Left ventricle myocardium superior (tissue), 1 donor: ENCODE measurements around the gene GRID1. TPM values are rescaled to one million over a fixed set of nuclear protein-coding genes. Genes with fewer than 3 reads are reported as not detected.
"Not testable (repeated sequence)": the region's sequence is repeated elsewhere in the genome, so short reads cannot be mapped to it uniquely, and the experiment has no call there.

Experiments used
- ATAC-seq: fragments of 200-7000 bp; cut with Tn5 transposase; one replicate; pipeline ENCODE4 v1.9.1; 2020; ENCODE audit warnings: mild to moderate bottlenecking, moderate library complexity
- DNase-seq: peaks from one replicate; pipeline ENCODE4 v3.0.0-alpha.2; 2020
- intact Hi-C: fragments of 100-400 bp; cut with micrococcal nuclease; formaldehyde crosslinking; loops from one replicate; pipeline ENCODE4 v1.11.0; 2022
- total RNA-seq: library from RNA; stranded (reverse); fragmentation: NEBNext Ultra II Directional; extraction: Animal tissue kit (Norgen Biotek cat#: 25700); gene quantifications from one replicate; pipeline ENCODE4 v1.2.1, GENCODE V29; 2021
- donor health status: DM: no; HTN: yes; CAD: no; lungs with severe emphysema.

GRID1 gene
- total RNA-seq, 1 donor from 2014 or later, result 2.4 TPM

- intact Hi-C loops, result no loop called here
- DNase-seq (no peak), ATAC-seq (no peak)
Observed at GRCh38 chr10:86127274-86127819, 239.2 kb downstream of the GRID1 start.

- DNase-seq (no peak), ATAC-seq (no peak)
- intact Hi-C loops, result no loop called here
Observed at GRCh38 chr10:86124734-86125133, 241.9 kb downstream of the GRID1 start.

DNA sequence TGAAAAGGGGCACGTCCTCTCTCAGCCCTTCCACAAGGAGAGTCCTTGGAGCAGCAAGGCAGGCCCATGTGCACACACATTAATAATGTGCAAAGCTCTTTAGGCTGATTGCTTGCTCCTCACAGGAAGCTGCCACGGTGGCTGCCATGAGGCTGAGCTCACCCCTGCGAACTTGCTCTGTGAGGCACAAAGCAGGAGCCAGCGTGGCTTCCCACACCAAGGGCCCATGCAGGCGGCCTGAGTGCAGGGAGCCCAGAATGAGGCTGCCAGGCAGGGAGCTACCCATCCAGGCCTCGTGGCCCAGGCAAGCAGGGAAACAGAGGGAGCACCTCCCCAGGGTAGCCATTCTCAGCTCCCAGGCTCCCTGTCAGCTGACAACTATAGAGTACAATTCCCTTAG, 242.9 kb downstream of the GRID1 start:
- ATAC-seq (no peak), DNase-seq (no peak)
- intact Hi-C loops, result no loop called here

DNA sequence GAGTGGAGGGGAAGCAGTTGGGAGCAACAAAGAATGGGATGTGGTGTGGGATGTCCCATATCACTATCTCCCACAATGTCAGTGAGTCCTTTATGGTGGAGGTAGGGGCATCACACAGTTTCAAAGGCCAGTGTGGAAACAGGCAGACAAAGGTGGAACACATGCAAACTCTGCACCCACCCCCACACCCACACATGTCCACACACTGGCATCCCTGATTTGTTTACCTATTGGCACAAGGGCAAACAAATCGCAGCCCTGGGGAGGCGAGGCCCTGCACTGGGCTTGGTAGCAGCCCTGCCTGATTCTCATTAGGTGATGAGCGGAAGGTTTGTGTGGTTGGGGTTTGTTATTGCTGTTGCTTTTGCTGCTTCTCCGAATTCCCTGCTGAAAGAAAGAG, 243.3 kb downstream of the GRID1 start:
- intact Hi-C loops, result no loop called here
- no peak for ATAC-seq

DNA sequence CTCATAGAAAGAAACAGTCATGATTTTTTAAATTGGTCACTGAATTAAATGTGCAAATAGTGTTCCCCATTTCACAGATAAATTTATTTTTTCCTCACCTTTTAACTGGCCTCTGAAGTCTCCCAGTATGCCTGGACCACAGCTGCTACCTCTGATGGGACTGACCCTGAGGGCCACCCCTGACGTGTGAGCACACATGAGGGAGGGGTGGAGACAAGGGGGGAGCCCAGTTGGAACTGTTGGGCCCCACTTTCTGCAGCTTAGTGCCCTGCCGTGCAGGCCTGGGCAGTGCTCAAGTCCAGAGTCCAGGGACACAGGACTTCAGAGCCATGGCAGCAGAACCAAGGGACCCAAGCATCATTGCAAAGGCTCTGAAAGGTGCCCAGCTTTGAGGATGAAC, 243.9 kb downstream of the GRID1 start:
- DNase-seq, result no peak
- ATAC-seq, result no peak
- intact Hi-C loops, result no loop called here

More for the DNA sequence above, 243.3 kb downstream of the GRID1 start:
- no peak for DNase-seq

GRCh38 chr10:86121200-86121599, 245.4 kb downstream of the GRID1 start:
- ATAC-seq, result no peak
- DNase-seq, result no peak
- intact Hi-C loops, result no loop called here

DNA sequence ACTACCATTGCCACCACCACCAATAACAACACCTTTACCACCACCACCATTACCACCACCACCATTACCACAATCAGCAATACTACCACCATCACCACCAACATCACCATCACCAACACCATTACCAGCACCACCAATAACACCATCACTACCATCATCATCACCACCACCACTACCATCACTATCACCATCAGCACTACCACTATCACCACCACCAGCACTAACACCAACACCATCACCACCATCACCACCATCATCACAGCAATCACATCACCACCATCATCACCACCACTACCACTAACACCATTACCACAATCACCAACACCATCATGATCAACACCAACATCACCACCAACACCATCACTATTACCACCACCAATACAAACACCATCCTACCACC, 249.5 kb downstream of the GRID1 start:
- ATAC-seq (no peak), DNase-seq (no peak)
- intact Hi-C loops, result no loop called here

GRCh38 chr10:86113983-86114382, 252.6 kb downstream of the GRID1 start:
- DNase-seq (no peak), ATAC-seq (no peak)
- intact Hi-C loops, result no loop called here

DNA sequence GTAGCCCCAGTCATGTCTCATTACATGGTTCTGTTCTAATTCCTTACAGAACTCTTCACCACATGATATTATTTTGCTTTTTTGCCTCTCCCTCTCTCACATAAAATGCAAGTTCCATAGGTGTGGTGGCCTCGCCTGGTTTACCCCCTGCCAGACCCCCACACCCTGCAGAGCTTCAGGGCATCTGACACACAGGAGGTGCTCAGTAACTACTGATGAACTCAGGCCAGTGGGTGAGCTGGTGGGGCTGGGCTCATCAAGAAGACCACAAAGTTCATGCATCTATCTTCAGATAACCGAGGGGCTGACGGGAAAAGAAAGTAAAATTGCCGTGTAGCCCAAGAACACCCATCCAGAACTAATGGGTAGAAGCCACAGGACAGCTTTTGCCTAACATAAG, 253.1 kb downstream of the GRID1 start:
- no peak for DNase-seq
- intact Hi-C loops, result no loop called here
- ATAC-seq, result no peak

GRCh38 chr10:86113044-86113443, 253.6 kb downstream of the GRID1 start:
- ATAC-seq, result no peak
- no peak for DNase-seq
- intact Hi-C loops, result no loop called here

DNA sequence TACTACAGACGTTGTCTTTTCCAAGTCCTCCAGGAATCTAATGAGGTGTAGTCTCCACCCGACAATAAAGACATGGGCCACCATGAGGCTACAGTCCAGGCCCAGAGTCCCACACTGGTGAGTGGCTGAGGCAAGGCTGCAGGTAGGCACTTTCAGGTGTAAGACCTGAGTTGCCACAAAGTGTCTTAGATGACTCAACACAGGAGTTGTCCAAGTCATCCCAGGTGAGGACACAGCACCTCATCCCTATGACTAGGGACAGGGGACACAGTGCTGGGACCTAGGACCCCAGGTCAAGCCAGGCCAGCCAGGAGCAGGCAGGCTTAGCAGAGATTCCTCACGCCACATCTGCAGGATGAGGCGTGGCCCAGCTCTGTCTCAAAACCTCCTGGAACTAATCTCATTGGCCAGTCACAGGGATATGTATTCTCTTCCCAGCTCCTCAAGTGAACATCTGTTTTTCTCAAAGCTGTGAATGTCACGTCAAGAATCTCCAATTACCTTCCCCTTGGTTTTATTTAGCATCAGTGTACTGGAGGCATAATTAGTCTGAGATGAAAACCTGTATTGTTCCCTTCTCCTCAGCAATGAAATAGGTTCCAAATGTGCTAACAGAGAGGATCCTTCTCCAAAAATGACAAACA, 254.6 kb downstream of the GRID1 start:
- intact Hi-C loops, result no loop called here
- DNase-seq (no peak), ATAC-seq (no peak)

DNA sequence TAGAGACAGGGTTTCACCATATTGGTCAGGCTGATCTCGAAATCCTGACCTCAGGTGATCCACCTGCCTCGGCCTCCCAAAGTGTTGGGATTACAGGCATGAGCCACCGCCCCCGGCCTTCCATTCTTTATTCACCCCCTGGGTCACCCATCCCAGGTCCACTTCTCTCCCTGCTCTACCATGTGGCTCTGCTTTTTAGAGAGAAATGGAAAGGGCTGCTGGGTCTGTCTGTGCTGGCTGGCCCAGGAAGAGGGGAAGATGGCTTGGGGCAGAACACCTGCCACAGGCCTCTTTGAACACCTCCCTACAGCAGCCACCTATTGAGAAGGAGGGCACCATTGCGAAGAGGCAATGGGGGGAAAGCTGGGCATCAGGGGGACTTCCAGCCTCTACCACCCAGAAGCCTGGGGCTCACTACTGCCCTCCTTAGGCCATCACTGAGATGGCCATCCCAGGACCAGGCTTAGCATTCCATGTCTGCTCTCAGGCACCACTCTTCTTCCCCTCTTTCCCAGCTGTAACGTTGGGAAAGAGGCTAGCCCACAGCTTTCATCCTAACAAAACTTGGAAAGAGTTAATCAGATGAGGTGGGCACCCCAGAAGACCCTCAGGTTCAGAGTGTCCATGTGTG, 256.3 kb downstream of the GRID1 start:
- ATAC-seq (no peak), DNase-seq (no peak)
- intact Hi-C loops, result no loop called here

GRCh38 chr10:86109421-86109820, 257.2 kb downstream of the GRID1 start:
- no peak for DNase-seq
- intact Hi-C loops, result no loop called here
- ATAC-seq, result no peak

GRCh38 chr10:86108696-86109095, 257.9 kb downstream of the GRID1 start:
- DNase-seq (no peak), ATAC-seq (no peak)
- intact Hi-C loops, result no loop called here

DNA sequence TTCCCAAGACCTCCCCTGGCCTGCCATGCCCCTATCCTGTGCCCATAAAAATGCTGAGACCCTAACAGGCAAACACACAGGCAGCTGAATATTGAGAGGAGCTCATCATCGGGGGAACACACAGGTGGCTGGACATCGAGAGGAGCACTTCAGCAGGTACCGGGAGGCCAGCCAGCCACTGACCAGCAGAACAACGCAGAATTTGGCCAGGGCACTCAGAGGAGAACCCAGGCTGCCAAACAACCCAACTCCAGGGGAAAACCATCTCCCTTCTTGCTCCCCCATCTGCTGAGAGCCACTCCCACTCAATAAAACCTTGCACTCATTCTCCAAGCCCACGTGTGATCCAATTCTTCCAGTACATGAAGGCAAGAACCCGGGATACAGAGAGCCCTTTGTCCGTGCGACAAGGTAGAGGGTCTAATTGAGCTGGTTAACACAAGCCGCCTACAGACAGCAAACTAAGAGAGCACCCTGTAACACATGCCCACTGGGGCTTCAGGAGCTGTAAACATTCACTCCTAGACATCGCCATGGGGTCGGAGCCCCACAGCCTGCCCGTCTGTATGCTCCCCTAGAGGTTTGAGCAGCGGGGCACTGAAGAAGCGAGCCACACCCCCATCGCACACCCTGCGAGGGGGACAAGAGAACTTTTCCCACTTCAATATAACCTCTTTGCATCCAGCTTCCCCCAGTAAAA, 258.8 kb downstream of the GRID1 start:
- DNase-seq, intact Hi-C loops, ATAC-seq: not testable (repeated sequence)

GRCh38 chr10:86107131-86107530, 259.5 kb downstream of the GRID1 start:
- ATAC-seq (no peak), DNase-seq (no peak)
- intact Hi-C loops, result no loop called here

- DNase-seq (no peak), ATAC-seq (no peak)
- intact Hi-C loops, result no loop called here
Observed at GRCh38 chr10:86106616-86107015, 260.0 kb downstream of the GRID1 start.

DNA sequence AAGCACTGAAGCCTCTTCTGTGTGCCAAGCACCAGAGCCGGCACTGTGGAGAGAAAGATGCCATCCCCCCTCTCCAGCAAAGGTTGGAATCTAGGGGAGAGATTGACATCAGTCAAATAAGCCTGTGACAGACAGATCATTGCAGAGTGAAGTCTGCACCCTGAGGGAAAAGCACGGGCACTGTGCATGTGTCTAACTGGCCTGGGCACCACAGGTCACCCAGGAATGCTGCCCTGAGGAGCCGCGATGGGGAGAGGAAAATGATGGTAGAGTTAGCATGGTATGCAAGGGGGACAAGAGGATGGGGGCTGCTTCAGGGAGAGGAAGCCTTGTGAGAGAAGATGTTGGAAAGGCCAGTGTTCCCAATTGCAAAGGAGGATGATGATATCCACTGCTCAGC, 261.0 kb downstream of the GRID1 start:
- ATAC-seq (no peak), DNase-seq (no peak)
- intact Hi-C loops, result no loop called here

GRCh38 chr10:86105181-86105580, 261.4 kb downstream of the GRID1 start:
- intact Hi-C loops, result no loop called here
- ATAC-seq, result no peak
- no peak for DNase-seq

GRCh38 chr10:86104611-86105145, 261.9 kb downstream of the GRID1 start:
- ATAC-seq, result no peak
- intact Hi-C loops, result no loop called here
- no peak for DNase-seq
